HepG2 (cell line): ENCODE data around the gene ZNF771. TPM values are rescaled to one million over a fixed set of nuclear protein-coding genes. Genes with fewer than 3 reads are reported as not detected.

Experiments used
- AGO1 ChIP-seq: fragments of 200-400 bp; formaldehyde crosslinking; IDR thresholded peaks from 2 replicates; pipeline ENCODE4 v1.6.1; 2017; ENCODE audit warnings: mild to moderate bottlenecking, low read depth, low read length, moderate library complexity; ENCODE audit not compliant: poor library complexity, severe bottlenecking
- HDAC1 ChIP-seq: sonication (generic); formaldehyde crosslinking; IDR thresholded peaks from 2 replicates; pipeline ENCODE4 v1.5.1; 2020; ENCODE audit warnings: mild to moderate bottlenecking, missing genetic modification reagents
- KDM3A ChIP-seq: IDR thresholded peaks from 2 replicates; pipeline ENCODE4 v1.6.1; 2018; ENCODE audit warnings: low read depth, missing compliant biosample characterization
- MAZ ChIP-seq, 2 experiments: sonication (generic) in 1 of 2; formaldehyde crosslinking in 1 of 2; IDR thresholded peaks; 2 replicates each; pipeline versions ENCODE4 v1.5.0 to v1.6.1; 2012 to 2020; ENCODE audit warnings: low read depth in 2 of 2, mild to moderate bottlenecking in 2 of 2, borderline replicate concordance in 1 of 2, improper control_type of control experiment in 1 of 2, low read length in 1 of 2, missing genetic modification reagents in 1 of 2, moderate library complexity in 1 of 2
- RXRA ChIP-seq: sonication (generic); formaldehyde crosslinking; IDR thresholded peaks from 2 replicates; pipeline ENCODE4 v1.5.1; 2020; ENCODE audit warnings: missing genetic modification reagents
- SRY ChIP-seq: sonication (generic); formaldehyde crosslinking; IDR thresholded peaks from 2 replicates; pipeline ENCODE4 v1.8.0; 2022; ENCODE audit warnings: mild to moderate bottlenecking, missing genetic modification reagents
- TCF12 ChIP-seq, 2 experiments: fragments of 450-650 bp in 1 of 2; sonication (generic) in 1 of 2; formaldehyde crosslinking in 1 of 2; IDR thresholded peaks; 2 replicates each; pipeline versions ENCODE4 v1.6.1 to v1.8.0; 2017 to 2022; ENCODE audit warnings: antibody characterized with exemption in 1 of 2, mild to moderate bottlenecking in 1 of 2, missing genetic modification reagents in 1 of 2, moderate library complexity in 1 of 2
- THAP11 ChIP-seq: IDR thresholded peaks from 2 replicates; pipeline ENCODE4 v1.6.1; 2016; ENCODE audit warnings: missing biosample characterization, missing genetic modification reagents
- ZNF138 ChIP-seq: sonication (generic); formaldehyde crosslinking; IDR thresholded peaks from 2 replicates; pipeline ENCODE4 v1.5.0; 2020; ENCODE audit warnings: mild to moderate bottlenecking, low read depth, missing genetic modification reagents
- polyA plus RNA-seq, 8 experiments: library from polyadenylated mRNA; depleted of rRNA in 3 of 8; stranded (reverse) in 7 of 8; unstranded in 1 of 8; fragments of >200 nt; fragmentation: Illumina TruSeq in 4 of 8; extraction: Trizol in 4 of 8; gene quantifications; 2 replicates each; pipeline versions ENCODE4 v1.2.1 to v1.2.3, GENCODE V29; 2011 to 2016; ENCODE audit warnings: low read depth in 4 of 8, missing spikeins in 1 of 8, mixed read lengths in 1 of 8; ENCODE audit not compliant: insufficient read depth in 1 of 8
- total RNA-seq, 5 experiments: library from RNA; depleted of rRNA; stranded (reverse); fragments of >200 nt; fragmentation: Illumina TruSeq; extraction: Trizol; gene quantifications; 2 replicates each; pipeline ENCODE4 v1.2.3, GENCODE V29; 2016; ENCODE audit warnings: low read depth in 1 of 5
- TF ChIP-seq, protein P1 (sequence below): IDR thresholded peaks from 2 replicates; pipeline ENCODE4 v1.6.1; 2012; ENCODE audit warnings: low read length, improper control_type of control experiment
- TF ChIP-seq, protein P2 (sequence below): sonication (generic); formaldehyde crosslinking; IDR thresholded peaks from 2 replicates; pipeline ENCODE4 v1.5.0; 2020; ENCODE audit warnings: missing genetic modification reagents, mild to moderate bottlenecking, borderline replicate concordance
- TF ChIP-seq, protein P3 (sequence below): sonication (generic); formaldehyde crosslinking; IDR thresholded peaks from 2 replicates; pipeline ENCODE4 v1.9.0; 2021; ENCODE audit warnings: mild to moderate bottlenecking, missing genetic modification reagents
- TF ChIP-seq, protein P4 (sequence below): sonication (generic); formaldehyde crosslinking; conservative IDR thresholded peaks from 2 replicates; pipeline ENCODE4 v1.4.0; 2020; ENCODE audit warnings: mild to moderate bottlenecking, missing genetic modification reagents, moderate library complexity

The ZNF771 gene
- total and polyA plus RNA-seq, 2 of the 13 experiments (the other 11 are each of a cell fraction or from before 2014, with no cell fraction given): 5.0 to 11.8 TPM

DNA sequence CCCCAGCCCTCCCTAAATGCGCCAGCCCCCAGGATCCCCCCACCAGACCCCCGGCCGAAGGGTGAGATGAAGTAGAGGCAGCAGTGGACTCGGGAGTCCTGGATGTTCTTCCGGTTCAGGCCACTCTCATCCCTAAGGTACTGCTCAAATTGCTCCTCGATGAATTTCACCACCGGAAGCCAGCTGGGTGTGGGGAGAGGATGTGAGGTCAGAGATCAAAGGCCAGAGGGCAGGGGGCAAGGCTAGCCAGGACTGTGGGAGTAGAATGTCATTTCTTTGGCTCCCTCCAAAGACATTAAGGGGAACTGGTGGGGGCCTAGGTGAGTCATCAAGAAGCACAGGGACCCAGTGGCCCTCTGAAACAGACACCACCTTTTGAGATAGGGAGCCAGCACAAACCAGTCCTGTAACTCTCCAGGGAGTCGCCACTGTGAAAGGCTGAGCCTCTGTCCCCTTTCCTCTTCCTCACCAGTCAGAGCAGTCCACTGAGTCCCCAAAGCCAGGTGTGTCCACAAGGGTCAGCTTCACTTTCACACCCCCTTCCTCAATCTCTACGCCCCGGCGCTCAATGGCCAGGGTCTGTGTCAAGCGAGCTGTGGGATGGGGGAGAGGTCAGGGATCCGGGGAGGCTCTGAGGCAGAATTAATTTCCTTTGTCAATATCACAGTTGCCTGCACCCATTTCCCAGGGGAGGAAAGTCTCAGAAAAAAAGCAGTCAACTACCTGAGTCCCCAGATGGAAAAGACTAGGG is 25.9 kb upstream of the ZNF771 start (continued):
- TF ChIP-seq, protein P1, sequence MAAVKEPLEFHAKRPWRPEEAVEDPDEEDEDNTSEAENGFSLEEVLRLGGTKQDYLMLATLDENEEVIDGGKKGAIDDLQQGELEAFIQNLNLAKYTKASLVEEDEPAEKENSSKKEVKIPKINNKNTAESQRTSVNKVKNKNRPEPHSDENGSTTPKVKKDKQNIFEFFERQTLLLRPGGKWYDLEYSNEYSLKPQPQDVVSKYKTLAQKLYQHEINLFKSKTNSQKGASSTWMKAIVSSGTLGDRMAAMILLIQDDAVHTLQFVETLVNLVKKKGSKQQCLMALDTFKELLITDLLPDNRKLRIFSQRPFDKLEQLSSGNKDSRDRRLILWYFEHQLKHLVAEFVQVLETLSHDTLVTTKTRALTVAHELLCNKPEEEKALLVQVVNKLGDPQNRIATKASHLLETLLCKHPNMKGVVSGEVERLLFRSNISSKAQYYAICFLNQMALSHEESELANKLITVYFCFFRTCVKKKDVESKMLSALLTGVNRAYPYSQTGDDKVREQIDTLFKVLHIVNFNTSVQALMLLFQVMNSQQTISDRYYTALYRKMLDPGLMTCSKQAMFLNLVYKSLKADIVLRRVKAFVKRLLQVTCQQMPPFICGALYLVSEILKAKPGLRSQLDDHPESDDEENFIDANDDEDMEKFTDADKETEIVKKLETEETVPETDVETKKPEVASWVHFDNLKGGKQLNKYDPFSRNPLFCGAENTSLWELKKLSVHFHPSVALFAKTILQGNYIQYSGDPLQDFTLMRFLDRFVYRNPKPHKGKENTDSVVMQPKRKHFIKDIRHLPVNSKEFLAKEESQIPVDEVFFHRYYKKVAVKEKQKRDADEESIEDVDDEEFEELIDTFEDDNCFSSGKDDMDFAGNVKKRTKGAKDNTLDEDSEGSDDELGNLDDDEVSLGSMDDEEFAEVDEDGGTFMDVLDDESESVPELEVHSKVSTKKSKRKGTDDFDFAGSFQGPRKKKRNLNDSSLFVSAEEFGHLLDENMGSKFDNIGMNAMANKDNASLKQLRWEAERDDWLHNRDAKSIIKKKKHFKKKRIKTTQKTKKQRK: no peak
- TF ChIP-seq AGO1 (no peak), RXRA (CRISPR knock-in tag) (0 out of 2 replicates have a peak, but pooled peaks have one; percentile 19), MAZ (IDR thresholded peaks at IDR 0.05; ENCODE audit: borderline replicate concordance, low read depth, low read length) (no peak), MAZ (CRISPR knock-in tag; IDR thresholded peaks at IDR 0.05; ENCODE audit: low read depth) (no peak), HDAC1 (peak; percentile 23; the same call in 1 of the 2 replicates), KDM3A (CRISPR knock-in tag) (no peak), ZNF138 (CRISPR knock-in tag) (no peak), TCF12 (IDR thresholded peaks at IDR 0.05) (no peak), TCF12 (CRISPR knock-in tag; IDR thresholded peaks at IDR 0.05) (no peak), THAP11 (CRISPR knock-in tag) (peak; percentile 51; the same call in 1 of the 2 replicates), SRY (CRISPR knock-in tag) (no peak)
- TF ChIP-seq, protein P2, sequence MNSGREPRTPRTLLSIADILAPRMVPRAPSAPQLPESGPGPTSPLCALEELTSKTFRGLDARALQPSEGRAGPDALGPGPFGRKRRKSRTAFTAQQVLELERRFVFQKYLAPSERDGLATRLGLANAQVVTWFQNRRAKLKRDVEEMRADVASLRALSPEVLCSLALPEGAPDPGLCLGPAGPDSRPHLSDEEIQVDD (CRISPR knock-in tag): no peak
- TF ChIP-seq, protein P3, sequence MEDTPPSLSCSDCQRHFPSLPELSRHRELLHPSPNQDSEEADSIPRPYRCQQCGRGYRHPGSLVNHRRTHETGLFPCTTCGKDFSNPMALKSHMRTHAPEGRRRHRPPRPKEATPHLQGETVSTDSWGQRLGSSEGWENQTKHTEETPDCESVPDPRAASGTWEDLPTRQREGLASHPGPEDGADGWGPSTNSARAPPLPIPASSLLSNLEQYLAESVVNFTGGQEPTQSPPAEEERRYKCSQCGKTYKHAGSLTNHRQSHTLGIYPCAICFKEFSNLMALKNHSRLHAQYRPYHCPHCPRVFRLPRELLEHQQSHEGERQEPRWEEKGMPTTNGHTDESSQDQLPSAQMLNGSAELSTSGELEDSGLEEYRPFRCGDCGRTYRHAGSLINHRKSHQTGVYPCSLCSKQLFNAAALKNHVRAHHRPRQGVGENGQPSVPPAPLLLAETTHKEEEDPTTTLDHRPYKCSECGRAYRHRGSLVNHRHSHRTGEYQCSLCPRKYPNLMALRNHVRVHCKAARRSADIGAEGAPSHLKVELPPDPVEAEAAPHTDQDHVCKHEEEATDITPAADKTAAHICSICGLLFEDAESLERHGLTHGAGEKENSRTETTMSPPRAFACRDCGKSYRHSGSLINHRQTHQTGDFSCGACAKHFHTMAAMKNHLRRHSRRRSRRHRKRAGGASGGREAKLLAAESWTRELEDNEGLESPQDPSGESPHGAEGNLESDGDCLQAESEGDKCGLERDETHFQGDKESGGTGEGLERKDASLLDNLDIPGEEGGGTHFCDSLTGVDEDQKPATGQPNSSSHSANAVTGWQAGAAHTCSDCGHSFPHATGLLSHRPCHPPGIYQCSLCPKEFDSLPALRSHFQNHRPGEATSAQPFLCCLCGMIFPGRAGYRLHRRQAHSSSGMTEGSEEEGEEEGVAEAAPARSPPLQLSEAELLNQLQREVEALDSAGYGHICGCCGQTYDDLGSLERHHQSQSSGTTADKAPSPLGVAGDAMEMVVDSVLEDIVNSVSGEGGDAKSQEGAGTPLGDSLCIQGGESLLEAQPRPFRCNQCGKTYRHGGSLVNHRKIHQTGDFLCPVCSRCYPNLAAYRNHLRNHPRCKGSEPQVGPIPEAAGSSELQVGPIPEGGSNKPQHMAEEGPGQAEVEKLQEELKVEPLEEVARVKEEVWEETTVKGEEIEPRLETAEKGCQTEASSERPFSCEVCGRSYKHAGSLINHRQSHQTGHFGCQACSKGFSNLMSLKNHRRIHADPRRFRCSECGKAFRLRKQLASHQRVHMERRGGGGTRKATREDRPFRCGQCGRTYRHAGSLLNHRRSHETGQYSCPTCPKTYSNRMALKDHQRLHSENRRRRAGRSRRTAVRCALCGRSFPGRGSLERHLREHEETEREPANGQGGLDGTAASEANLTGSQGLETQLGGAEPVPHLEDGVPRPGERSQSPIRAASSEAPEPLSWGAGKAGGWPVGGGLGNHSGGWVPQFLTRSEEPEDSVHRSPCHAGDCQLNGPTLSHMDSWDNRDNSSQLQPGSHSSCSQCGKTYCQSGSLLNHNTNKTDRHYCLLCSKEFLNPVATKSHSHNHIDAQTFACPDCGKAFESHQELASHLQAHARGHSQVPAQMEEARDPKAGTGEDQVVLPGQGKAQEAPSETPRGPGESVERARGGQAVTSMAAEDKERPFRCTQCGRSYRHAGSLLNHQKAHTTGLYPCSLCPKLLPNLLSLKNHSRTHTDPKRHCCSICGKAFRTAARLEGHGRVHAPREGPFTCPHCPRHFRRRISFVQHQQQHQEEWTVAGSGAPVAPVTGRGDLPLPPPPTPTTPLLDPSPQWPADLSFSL (CRISPR knock-in tag): no peak
- TF ChIP-seq, protein P4, sequence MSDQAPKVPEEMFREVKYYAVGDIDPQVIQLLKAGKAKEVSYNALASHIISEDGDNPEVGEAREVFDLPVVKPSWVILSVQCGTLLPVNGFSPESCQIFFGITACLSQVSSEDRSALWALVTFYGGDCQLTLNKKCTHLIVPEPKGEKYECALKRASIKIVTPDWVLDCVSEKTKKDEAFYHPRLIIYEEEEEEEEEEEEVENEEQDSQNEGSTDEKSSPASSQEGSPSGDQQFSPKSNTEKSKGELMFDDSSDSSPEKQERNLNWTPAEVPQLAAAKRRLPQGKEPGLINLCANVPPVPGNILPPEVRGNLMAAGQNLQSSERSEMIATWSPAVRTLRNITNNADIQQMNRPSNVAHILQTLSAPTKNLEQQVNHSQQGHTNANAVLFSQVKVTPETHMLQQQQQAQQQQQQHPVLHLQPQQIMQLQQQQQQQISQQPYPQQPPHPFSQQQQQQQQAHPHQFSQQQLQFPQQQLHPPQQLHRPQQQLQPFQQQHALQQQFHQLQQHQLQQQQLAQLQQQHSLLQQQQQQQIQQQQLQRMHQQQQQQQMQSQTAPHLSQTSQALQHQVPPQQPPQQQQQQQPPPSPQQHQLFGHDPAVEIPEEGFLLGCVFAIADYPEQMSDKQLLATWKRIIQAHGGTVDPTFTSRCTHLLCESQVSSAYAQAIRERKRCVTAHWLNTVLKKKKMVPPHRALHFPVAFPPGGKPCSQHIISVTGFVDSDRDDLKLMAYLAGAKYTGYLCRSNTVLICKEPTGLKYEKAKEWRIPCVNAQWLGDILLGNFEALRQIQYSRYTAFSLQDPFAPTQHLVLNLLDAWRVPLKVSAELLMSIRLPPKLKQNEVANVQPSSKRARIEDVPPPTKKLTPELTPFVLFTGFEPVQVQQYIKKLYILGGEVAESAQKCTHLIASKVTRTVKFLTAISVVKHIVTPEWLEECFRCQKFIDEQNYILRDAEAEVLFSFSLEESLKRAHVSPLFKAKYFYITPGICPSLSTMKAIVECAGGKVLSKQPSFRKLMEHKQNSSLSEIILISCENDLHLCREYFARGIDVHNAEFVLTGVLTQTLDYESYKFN (CRISPR knock-in tag): peak; percentile 51
